Measurements from ENCODE around the gene C10orf53. TPM values are rescaled to one million over a fixed set of nuclear protein-coding genes. Genes with fewer than 3 reads are reported as not detected.

C10orf53 gene
- total RNA-seq, 1 experiment from 2014 or later: not detected

DNA sequence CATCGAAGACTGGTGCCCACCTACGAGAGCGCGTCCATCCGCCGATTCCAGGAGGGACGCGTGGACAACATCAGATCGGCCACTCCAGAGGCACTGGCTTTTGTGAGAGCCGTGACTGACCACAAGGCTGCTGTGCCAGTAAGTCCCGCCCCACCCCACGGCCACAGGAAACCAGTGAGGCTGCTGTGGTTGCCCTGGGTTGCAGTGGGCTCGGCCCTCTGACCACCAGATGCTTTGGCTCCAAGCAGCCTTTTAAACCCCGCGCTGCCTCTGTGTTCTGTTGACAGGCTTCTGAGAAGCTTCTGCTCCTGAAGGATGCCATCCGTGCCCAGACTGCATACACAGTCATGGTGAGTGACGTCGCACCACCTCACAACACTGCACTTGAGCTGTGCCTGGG, 24.4 kb upstream of the C10orf53 start:
- no peak overlapping the region for H3K4me3 Mint-ChIP-seq
- no peak overlapping the region for H3K14ac ChIP-seq (ENCODE audit: insufficient read depth, low read length)
- H2BK20ac ChIP-seq (ENCODE audit: low read depth, low read length, poor library complexity, severe bottlenecking): no peak overlapping the region
- H2AFZ ChIP-seq (ENCODE audit: low read length): no peak overlapping the region
- H3K4me1 ChIP-seq (ENCODE audit: insufficient read depth, low read length): no peaks in the 10 kb centered on the region
- no peak overlapping the region for H3K56ac ChIP-seq (ENCODE audit: insufficient read length, low read depth, low read length)
- WGBS (ENCODE audit: extremely low coverage, insufficient read length, low lambda C conversion rate): no CpG with 5 or more reads among the region's 18 CpGs
- H3K9me3 Mint-ChIP-seq: peaks cover 13 to 18% of the 10 kb centered on the region in 2 experiments
- no peak overlapping the region for H3K27ac Mint-ChIP-seq
- H3K36me3 Mint-ChIP-seq (ENCODE audit: insufficient read depth in 1 of 3, low read depth in 3 of 3): peaks cover 0 to 10% (median 8%) of the 10 kb centered on the region in 3 experiments; a peak in 5 of 7 replicates
- H3K9ac ChIP-seq (ENCODE audit: extremely low read depth, insufficient read length, low read length): no peak overlapping the region
- no peaks in the 10 kb centered on the region for H3K79me1 ChIP-seq (ENCODE audit: insufficient read depth, low read depth, low read length, poor library complexity, severe bottlenecking)
- H3T11ph ChIP-seq (ENCODE audit: low read length): no peak overlapping the region
- no peak overlapping the region for H3K23ac ChIP-seq (ENCODE audit: insufficient read length, low read depth, low read length)
- no peak overlapping the region for H3K4ac ChIP-seq (ENCODE audit: low read depth, low read length)
- no peak overlapping the region for H3K4me2 ChIP-seq (ENCODE audit: insufficient read depth, insufficient read length, low read length)
- no peak overlapping the region for H2BK15ac ChIP-seq (ENCODE audit: low read depth, low read length)
- H3K27ac ChIP-seq (ENCODE audit: insufficient read length, low read depth, low read length): no peak overlapping the region
- H4K20me1 ChIP-seq (ENCODE audit: control insufficient read depth, insufficient read depth, insufficient read length): no peaks in the 10 kb centered on the region
- H2AK5ac ChIP-seq (ENCODE audit: insufficient read length, low read length): no peak overlapping the region
- no peak overlapping the region for H4K91ac ChIP-seq (ENCODE audit: insufficient read length, low read depth, low read length)
- no peaks in the 10 kb centered on the region for H3K79me2 ChIP-seq (ENCODE audit: insufficient read depth, low read length)
- H3K27me3 Mint-ChIP-seq (ENCODE audit: low read depth): peaks cover 67% of the 10 kb centered on the region
- TF ChIP-seq, protein P1, sequence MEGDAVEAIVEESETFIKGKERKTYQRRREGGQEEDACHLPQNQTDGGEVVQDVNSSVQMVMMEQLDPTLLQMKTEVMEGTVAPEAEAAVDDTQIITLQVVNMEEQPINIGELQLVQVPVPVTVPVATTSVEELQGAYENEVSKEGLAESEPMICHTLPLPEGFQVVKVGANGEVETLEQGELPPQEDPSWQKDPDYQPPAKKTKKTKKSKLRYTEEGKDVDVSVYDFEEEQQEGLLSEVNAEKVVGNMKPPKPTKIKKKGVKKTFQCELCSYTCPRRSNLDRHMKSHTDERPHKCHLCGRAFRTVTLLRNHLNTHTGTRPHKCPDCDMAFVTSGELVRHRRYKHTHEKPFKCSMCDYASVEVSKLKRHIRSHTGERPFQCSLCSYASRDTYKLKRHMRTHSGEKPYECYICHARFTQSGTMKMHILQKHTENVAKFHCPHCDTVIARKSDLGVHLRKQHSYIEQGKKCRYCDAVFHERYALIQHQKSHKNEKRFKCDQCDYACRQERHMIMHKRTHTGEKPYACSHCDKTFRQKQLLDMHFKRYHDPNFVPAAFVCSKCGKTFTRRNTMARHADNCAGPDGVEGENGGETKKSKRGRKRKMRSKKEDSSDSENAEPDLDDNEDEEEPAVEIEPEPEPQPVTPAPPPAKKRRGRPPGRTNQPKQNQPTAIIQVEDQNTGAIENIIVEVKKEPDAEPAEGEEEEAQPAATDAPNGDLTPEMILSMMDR (conservative IDR thresholded peaks at IDR 0.05): no peak
- H3K23me2 ChIP-seq (ENCODE audit: insufficient read length, low read depth, low read length, poor library complexity, severe bottlenecking): no peaks in the 10 kb centered on the region
- DNase-seq: no peak
- H3K9me3 ChIP-seq (ENCODE audit: control insufficient read depth, low read depth, low read length): no peaks in the 10 kb centered on the region
- no peak overlapping the region for H4K8ac ChIP-seq (replicated peaks; ENCODE audit: insufficient read length, low read depth, low read length)
- no peak overlapping the region for H2BK5ac ChIP-seq (ENCODE audit: insufficient read length, low read length)
- H3K18ac ChIP-seq (ENCODE audit: insufficient read length, low read depth, low read length): no peak overlapping the region
- H2BK120ac ChIP-seq (ENCODE audit: low read depth, low read length, poor library complexity, severe bottlenecking): no peak overlapping the region
- peaks cover 3 to 8% of the 10 kb centered on the region in 2 experiments for H3K4me1 Mint-ChIP-seq
- no peak overlapping the region for H2BK12ac ChIP-seq (ENCODE audit: insufficient read length, low read depth, low read length)
- H4K5ac ChIP-seq (ENCODE audit: insufficient read length, low read depth, low read length): no peak overlapping the region
- H3K27me3 ChIP-seq (ENCODE audit: insufficient read depth, low read length): no peaks in the 10 kb centered on the region; the same call in 1 of the 2 replicates
